B cell (primary cell): ENCODE measurements around the gene SLTM. TPM values are rescaled to one million over a fixed set of nuclear protein-coding genes. Genes with fewer than 3 reads are reported as not detected.

Source experiments
- ATAC-seq: fragments of 200-7000 bp; cut with Tn5 transposase; one replicate; pipeline ENCODE4 v1.10.0; 2021; ENCODE audit warnings: low read depth, mild to moderate bottlenecking, moderate number of reproducible peaks, moderate library complexity
- CTCF ChIA-PET: fragments of 350-600 bp; sonication (Branson Sonifier 250); formaldehyde crosslinking; loops from one replicate; lab custom pipeline; 2021; ENCODE audit warnings: antibody characterized with exemption, inconsistent platforms; lab: Charles Lee
- POLR2A ChIA-PET: fragments of 350-600 bp; sonication (Branson Sonifier 250); formaldehyde crosslinking; loops from one replicate; lab custom pipeline; 2021; ENCODE audit warnings: antibody characterized with exemption; lab: Charles Lee
- DNase-seq: peaks from one replicate; pipeline ENCODE4 v3.0.0; 2013
- H2AFZ ChIP-seq: 2 replicates; pipeline ENCODE4 v1.6.1; 2012; ENCODE audit warnings: mild to moderate bottlenecking, low read depth, low read length; ENCODE audit not compliant: insufficient read depth, poor library complexity, severe bottlenecking
- H3K27ac ChIP-seq, 2 donors: 1 replicate in 1 of 2; 2 replicates in 1 of 2; pipeline ENCODE4 v1.5.1; 2012 to 2013; ENCODE audit warnings: low read length in 2 of 2, mild to moderate bottlenecking in 2 of 2, moderate library complexity in 1 of 2
- H3K27me3 ChIP-seq, 4 experiments: fragments of 200-600 bp in 1 of 4; sonication (generic) in 1 of 4; replicated peaks in 1 of 4; 1 replicate in 2 of 4; 2 replicates in 2 of 4; pipeline versions ENCODE4 v1.6.1 to v1.7.0; 2013 to 2016; ENCODE audit warnings: low read length in 3 of 4, mild to moderate bottlenecking in 2 of 4, mixed read lengths in 1 of 4, moderate library complexity in 1 of 4; ENCODE audit not compliant: insufficient read depth in 4 of 4, control insufficient read depth in 3 of 4; ENCODE audit errors: control extremely low read depth in 1 of 4
- H3K36me3 ChIP-seq, 2 experiments: replicated peaks in 1 of 2; 1 replicate in 1 of 2; 2 replicates in 1 of 2; pipeline versions ENCODE4 v1.6.1 to v1.7.1; 2013; ENCODE audit warnings: low read length in 1 of 2; ENCODE audit not compliant: insufficient read depth in 2 of 2, control insufficient read depth in 1 of 2; ENCODE audit errors: control extremely low read depth in 1 of 2, extremely low read depth in 1 of 2
- H3K4me1 ChIP-seq, 2 donors: fragments of 200-600 bp in 1 of 2; sonication (generic) in 1 of 2; 1 replicate in 1 of 2; 2 replicates in 1 of 2; pipeline versions ENCODE4 v1.5.1 to v1.6.1; 2013 to 2017; ENCODE audit warnings: low read length in 2 of 2; ENCODE audit not compliant: control insufficient read depth in 2 of 2, insufficient read depth in 2 of 2
- H3K4me2 ChIP-seq: replicated peaks from 2 replicates; pipeline ENCODE3; 2012; ENCODE audit warnings: mild to moderate bottlenecking, low read depth, low read length; ENCODE audit not compliant: poor library complexity, severe bottlenecking
- H3K4me3 ChIP-seq, 5 experiments: fragments of 200-600 bp in 1 of 5; sonication (generic) in 1 of 5; 1 replicate in 3 of 5; 2 replicates in 2 of 5; pipeline versions ENCODE4 v1.5.1 to v1.7.0; 2011 to 2016; ENCODE audit warnings: low read length in 4 of 5, mild to moderate bottlenecking in 4 of 5, low read depth in 2 of 5, control low read depth in 1 of 5, moderate library complexity in 1 of 5; ENCODE audit not compliant: insufficient read depth in 1 of 5; ENCODE audit errors: control extremely low read depth in 1 of 5, extremely low read depth in 1 of 5
- H3K79me2 ChIP-seq: fragments of 200-600 bp; sonication (generic); one replicate; pipeline ENCODE4 v1.6.0; 2016; ENCODE audit warnings: low read length; ENCODE audit not compliant: control insufficient read depth, insufficient read depth
- H3K9ac ChIP-seq: fragments of 200-600 bp; sonication (generic); 2 replicates; pipeline ENCODE4 v1.6.1; 2017; ENCODE audit warnings: mild to moderate bottlenecking, low read length, moderate library complexity
- H3K9me3 ChIP-seq, 3 donors: one replicate each; pipeline versions ENCODE4 v1.6.1 to v1.7.1; 2013; ENCODE audit warnings: low read length in 2 of 3; ENCODE audit not compliant: control insufficient read depth in 2 of 3, insufficient read depth in 1 of 3; ENCODE audit errors: control extremely low read depth in 1 of 3
- H4K20me1 ChIP-seq: 2 replicates; pipeline ENCODE4 v1.6.0; 2012; ENCODE audit warnings: mild to moderate bottlenecking, low read length; ENCODE audit not compliant: insufficient read depth, control insufficient read depth, poor library complexity, severe bottlenecking
- H3K27ac Mint-ChIP-seq: one replicate; pipeline ENCODE4 v1.8.0; 2021; ENCODE audit warnings: mixed read lengths
- H3K27me3 Mint-ChIP-seq: one replicate; pipeline ENCODE4 v1.8.0; 2021; ENCODE audit warnings: mixed read lengths
- H3K4me1 Mint-ChIP-seq: one replicate; pipeline ENCODE4 v1.8.0; 2021; ENCODE audit warnings: mixed read lengths
- H3K4me3 Mint-ChIP-seq: one replicate; pipeline ENCODE4 v1.8.0; 2021; ENCODE audit warnings: mixed read lengths
- H3K9me3 Mint-ChIP-seq: one replicate; pipeline ENCODE4 v1.8.0; 2022; ENCODE audit warnings: mixed read lengths; ENCODE audit not compliant: insufficient read depth
- CTCF ChIP-seq: fragments of 200-600 bp; IDR thresholded peaks from one replicate; pipeline ENCODE4 v1.8.0; 2022; ENCODE audit warnings: antibody characterized with exemption, mild to moderate bottlenecking
- EZH2 ChIP-seq: IDR thresholded peaks from 2 replicates; pipeline ENCODE4 v1.6.1; 2012; ENCODE audit warnings: borderline replicate concordance, low read depth, mild to moderate bottlenecking, moderate library complexity, low read length; ENCODE audit not compliant: insufficient read depth, poor library complexity, severe bottlenecking
- WGBS: methylation state at CpG from one replicate; pipeline ENCODE4 v1.1.5; 2013; ENCODE audit warnings: missing lambda C conversion rate; ENCODE audit not compliant: insufficient coverage; 5-methylcytosine and 5-hydroxymethylcytosine counted together
- intact Hi-C: fragments of 100-400 bp; cut with micrococcal nuclease; formaldehyde crosslinking; loops from one replicate; pipeline ENCODE4 v1.10.0; 2022
- polyA minus RNA-seq: library from RNA; depleted of rRNA, polyadenylated mRNA; stranded (reverse); fragments of >200 nt; gene quantifications from 2 replicates; pipeline ENCODE4 v1.2.3, GENCODE V29; 2012
- polyA plus RNA-seq: library from polyadenylated mRNA; depleted of rRNA; stranded (reverse); fragments of >200 nt; gene quantifications from 2 replicates; pipeline ENCODE4 v1.2.3, GENCODE V29; 2012
- total RNA-seq, 2 donors: library from RNA; stranded (reverse); fragments of 120-200 nt in 1 of 2; gene quantifications; 1 replicate in 1 of 2; 2 replicates in 1 of 2; pipeline versions ENCODE4 v1.2.3 to v1.2.4, GENCODE V29; 2013 to 2022

Gene SLTM
- total RNA-seq = 183 and 188 TPM in 2 replicates
- total RNA-seq (2013) = 166 TPM
- polyA plus RNA-seq = 83.2 and 141 TPM in 2 replicates
- 66.4 and 85.8 TPM in 2 replicates for polyA minus RNA-seq

DNA sequence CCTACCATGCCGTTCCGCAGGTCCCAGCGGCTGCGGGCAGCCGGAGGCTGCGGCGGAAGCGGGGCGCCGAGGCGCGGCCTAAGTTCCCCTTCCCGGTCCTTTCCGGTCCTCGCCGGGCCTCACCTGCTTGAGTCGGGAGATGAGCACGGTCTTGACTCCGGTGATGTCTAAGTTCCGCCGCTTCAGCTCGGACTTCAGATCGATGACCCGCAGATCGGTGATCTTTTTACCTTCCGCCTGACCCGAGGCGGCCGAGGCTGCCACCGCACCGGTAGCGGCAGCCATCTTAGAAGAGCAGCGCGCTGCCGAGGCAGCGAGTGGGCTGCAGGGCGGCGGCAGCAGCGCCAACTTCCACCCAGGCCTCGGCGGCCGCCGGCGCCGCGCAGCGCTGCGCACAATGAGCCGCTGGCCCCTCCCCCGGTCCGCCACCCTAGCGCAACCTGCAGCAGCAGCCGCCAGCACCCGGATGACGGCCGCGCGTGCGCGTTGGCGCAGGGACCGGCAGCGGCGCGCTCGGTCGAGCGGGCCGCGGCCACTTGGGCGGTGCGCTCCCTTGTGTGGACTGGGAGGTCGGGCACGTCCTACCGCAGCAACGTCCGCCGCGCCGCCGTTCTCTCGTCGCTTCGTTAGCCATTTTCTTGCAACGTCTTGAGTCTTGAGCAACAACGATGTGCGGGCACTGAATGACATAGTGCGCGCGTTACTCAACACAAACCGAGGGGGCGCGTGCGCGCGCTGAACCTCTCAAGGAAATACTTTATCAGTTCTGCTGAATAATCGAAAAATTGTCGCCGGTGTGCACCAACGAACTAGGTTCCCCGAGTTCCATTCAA, at the start of gene SLTM:
TSS of gene SLTM (minus strand) at position 399 of the 833 bp plus-strand sequence. CDS start at position 285, 114 bp downstream.
- H3K4me1 Mint-ChIP-seq = peaks cover 29% of the 10 kb centered on the region
- H3K27ac Mint-ChIP-seq = peak within 1 kb of the TSS; percentile 97
- TF ChIP-seq EZH2 = no peak
- peak; percentile 42 for TF ChIP-seq CTCF
- H4K20me1 ChIP-seq = peaks cover 18% of the 10 kb centered on the region
- H3K27me3 ChIP-seq = no peaks in the 10 kb centered on the region
- peak; percentile 91 for ATAC-seq
- H3K4me3 ChIP-seq = peak within 1 kb of the TSS; percentile 80 to 97 (median 90)
- peak within 1 kb of the TSS; percentile 93 for H3K9ac ChIP-seq
- H3K36me3 ChIP-seq = peaks cover 0 to 13% of the 10 kb centered on the region in 2 experiments
- intact Hi-C loops = loop anchor here (1.0 to 5.0 kb wide), 10 partner anchors 46 to 1545 kb away; partner anchors contain the start of genes BNIP2, CCNB2, GTF2A2 and ICE2
- H3K4me3 Mint-ChIP-seq = peak within 1 kb of the TSS; percentile 95
- ChIA-PET CTCF (interaction anchor here (0.6 kb wide), 1 partner anchor 184 kb away, joined by 3 read pairs; the partner anchor contains the start of gene ADAM10), POLR2A (no interaction called here)
- under 1% methylated on average over 101 of the region's 101 CpGs for WGBS
- no peaks in the 10 kb centered on the region for H3K9me3 Mint-ChIP-seq
- H3K79me2 ChIP-seq = peaks cover 46% of the 10 kb centered on the region
- no peaks in the 10 kb centered on the region for H3K27me3 Mint-ChIP-seq
- H3K9me3 ChIP-seq = no peaks in the 10 kb centered on the region
- peak within 1 kb of the TSS; percentile 97 to 98 for H3K27ac ChIP-seq
- peak within 1 kb of the TSS; percentile 95 for H2AFZ ChIP-seq
- H3K4me1 ChIP-seq = peaks cover 19 to 20% of the 10 kb centered on the region in 2 donors
- H3K4me2 ChIP-seq = peak within 1 kb of the TSS; percentile 77
- peak; percentile 98 for DNase-seq

DNA sequence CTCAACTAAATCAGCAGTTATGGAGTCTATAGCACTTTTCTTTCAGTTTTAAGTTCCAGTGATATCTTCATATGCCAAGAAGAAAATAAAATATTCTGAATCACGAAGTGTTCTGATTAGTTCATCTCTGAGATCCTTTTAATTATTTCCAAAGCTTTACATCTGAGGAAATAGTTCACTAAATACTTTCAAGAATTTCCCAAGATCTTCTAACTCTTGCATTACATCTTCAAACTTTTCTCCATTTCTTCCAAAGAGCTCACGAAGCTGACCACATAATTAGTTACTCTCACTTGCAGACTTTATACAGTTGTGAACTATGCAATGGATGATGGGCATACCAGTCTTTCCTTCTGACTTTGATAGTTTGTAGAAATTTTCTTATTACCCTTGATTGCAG, 49.8 kb upstream of the SLTM start:
- no peaks in the 10 kb centered on the region for H3K27me3 Mint-ChIP-seq
- no peak overlapping the region for H3K4me3 ChIP-seq
- no peak overlapping the region for H3K27ac Mint-ChIP-seq
- intact Hi-C loops = loop anchor here (10.0 kb wide), 1 partner anchor 122 kb away; the partner anchor contains the start of gene CCNB2
- DNase-seq = no peak
- H3K4me2 ChIP-seq = no peak overlapping the region
- TF ChIP-seq CTCF = no peak
- no peak for TF ChIP-seq EZH2
- no peak overlapping the region for H3K4me3 Mint-ChIP-seq
- H4K20me1 ChIP-seq = no peaks in the 10 kb centered on the region
- H2AFZ ChIP-seq = no peak overlapping the region
- H3K79me2 ChIP-seq = peaks cover 15% of the 10 kb centered on the region
- H3K9me3 Mint-ChIP-seq = no peaks in the 10 kb centered on the region
- peaks cover 42% of the 10 kb centered on the region for H3K4me1 Mint-ChIP-seq
- no CpG with 5 or more reads among the region's 2 CpGs for WGBS
- CTCF ChIA-PET = interaction anchor here (0.9 kb wide), 1 partner anchor 220 kb away, joined by 3 read pairs; no protein-coding TSS in a partner anchor
- H3K9ac ChIP-seq = no peak overlapping the region
- ATAC-seq = no peak
- peaks cover 38 to 41% of the 10 kb centered on the region in 2 donors for H3K4me1 ChIP-seq
- no peaks in the 10 kb centered on the region for H3K9me3 ChIP-seq
- POLR2A ChIA-PET = no interaction called here
- H3K27ac ChIP-seq = no peak overlapping the region
- H3K36me3 ChIP-seq = no peaks in the 10 kb centered on the region
- no peaks in the 10 kb centered on the region for H3K27me3 ChIP-seq
